GM12864 (cell line): ENCODE data around the gene STX1A.

Experiments
- DNase-seq: peaks from one replicate; pipeline ENCODE4 v3.0.0-alpha.2; 2011; ENCODE audit warnings: low read depth
- H3K4me3 ChIP-seq: 2 replicates; pipeline ENCODE4 v1.5.1; 2011; ENCODE audit warnings: mild to moderate bottlenecking, low read depth, low read length, control low read depth
- CTCF ChIP-seq: IDR thresholded peaks from 2 replicates; pipeline ENCODE4 v1.5.1; 2011; ENCODE audit warnings: low read depth, mild to moderate bottlenecking, moderate library complexity, low read length, control low read depth, inconsistent platforms; ENCODE audit errors: missing control alignments

Gene STX1A

DNA sequence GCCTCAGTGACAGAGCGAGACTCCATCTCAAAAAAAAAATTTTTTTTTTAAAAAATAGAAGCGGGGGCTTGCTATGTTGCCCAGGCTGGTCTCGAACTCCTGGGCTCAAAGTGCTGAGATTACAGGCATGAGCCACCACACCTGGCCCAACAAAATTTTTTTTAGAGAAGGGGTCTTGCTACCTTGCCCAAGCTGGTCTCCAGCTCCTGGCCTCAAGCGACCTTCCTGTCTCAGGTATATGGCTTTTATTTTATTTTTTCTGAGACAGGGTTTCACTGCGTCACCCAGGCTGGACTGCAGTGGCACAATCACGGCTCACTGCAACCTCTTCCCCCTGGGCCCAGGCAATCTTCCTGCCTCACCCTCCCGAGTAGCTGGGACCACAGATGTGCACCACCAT lies 20.7 kb upstream of the STX1A start:
- H3K4me3 ChIP-seq: no peak overlapping the region
- TF ChIP-seq CTCF: no peak
- no peak for DNase-seq

DNA sequence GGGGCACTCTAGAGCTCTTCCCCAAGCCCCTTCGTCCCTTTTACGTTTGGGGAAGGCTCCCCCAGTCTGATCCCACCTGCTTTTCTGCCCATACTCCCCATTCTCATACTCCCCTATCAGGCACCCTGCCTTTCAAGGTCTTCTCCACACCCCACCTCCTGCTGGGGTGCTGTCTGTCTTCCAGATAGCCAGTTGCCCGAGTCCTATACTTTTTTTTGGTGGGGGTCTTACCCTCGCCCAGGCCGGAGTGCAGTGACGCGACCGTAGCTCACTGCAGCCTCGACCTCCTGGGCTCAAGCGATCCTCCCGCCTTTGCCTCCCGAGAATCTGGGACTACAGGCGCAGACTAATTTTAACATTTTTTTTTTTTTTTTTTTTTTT lies 19.9 kb upstream of the STX1A start:
- H3K4me3 ChIP-seq: peak overlapping the region; percentile 69
- no peak for DNase-seq
- TF ChIP-seq CTCF: no peak

- peak; percentile 87 for DNase-seq
- H3K4me3 ChIP-seq: peak within 1 kb of the TSS; percentile 93
- TF ChIP-seq CTCF: no peak
These were observed 19.3 kb upstream of the STX1A start, which contains the start of gene ABHD11 for GRCh38 chr7:73738612-73739386. Gene ABHD11 (minus strand): TSS chr7:73738802. CDS start chr7:73738770, 32 bp downstream.

DNA sequence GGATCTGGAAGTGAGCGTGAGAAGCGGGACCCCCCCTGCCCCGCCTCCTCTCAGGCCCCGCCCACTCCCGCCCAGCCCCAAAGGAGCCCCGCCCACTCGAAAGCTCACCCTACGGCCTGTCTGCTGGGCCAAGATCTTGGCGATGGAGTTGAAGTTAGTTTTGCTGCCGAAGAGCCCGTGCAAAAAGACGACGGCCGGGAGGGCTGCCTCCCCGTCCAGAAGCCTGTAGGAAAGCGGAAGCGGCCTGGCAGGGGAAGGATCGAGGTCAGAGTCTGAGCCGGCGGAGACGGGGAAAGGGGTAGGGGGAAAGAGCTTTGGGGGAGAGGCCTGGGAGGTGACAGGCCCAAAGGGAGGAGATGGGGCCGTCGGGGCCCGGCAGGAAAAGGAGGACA lies 18.7 kb upstream of the STX1A start:
- no peak for TF ChIP-seq CTCF
- DNase-seq: no peak
- peak overlapping the region; percentile 93 for H3K4me3 ChIP-seq

DNA sequence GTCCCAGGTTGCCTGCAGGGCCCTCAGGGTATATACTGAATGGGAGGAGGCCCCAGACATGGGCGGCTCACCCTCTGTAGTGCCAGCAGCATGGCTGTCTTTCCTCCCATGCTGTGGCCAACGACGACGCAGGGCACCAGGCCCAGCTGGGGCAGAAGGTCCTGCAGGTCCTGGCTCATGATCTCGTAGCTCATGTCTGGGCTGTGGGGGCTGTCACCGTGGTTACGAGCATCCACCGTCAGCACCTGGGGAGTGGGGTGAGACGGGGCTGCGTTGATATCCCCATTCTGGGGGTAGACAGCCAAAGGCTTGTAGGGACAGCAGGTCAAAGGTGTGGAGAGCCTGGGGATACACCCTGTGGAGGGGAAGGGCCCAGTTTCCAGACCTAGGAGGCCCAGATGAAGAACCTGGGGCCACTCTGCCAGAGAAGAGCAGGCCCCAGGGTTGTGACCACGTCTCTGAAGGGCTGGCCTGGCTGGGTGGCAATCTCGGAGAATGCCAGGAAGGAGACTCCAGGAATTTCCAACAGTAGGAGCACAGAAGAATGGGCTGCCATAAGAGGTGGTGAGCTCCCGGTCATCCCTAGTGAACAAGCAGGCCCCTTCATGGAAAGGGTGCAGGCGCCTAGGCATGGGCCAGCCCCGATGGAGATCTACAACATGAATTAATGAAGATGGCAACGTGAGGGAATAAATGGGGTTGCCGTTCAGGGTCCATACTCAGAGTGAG lies 18.2 kb upstream of the STX1A start:
- DNase-seq: no peak
- H3K4me3 ChIP-seq: peak overlapping the region; percentile 93
- TF ChIP-seq CTCF: no peak

DNA sequence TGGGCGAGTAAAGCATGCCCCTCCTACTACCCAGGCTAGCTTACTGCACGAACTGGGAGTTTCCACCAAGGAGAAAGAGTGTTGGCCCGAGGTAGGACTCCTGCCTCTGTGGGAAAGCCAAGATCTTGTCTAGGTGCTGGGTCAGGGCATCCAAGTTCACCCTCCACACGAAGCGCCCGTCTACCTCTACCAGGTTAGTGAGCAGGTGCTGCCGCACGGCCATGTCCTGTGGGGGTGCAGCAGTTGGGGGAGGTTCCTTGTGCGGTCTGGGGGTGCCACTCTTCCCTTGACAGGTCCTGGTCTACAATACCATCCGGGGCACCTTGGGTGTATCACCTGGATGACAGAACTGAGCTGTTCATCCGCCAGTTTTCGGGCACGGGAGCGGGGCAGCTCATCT lies 17.4 kb upstream of the STX1A start:
- TF ChIP-seq CTCF: no peak
- no peak for DNase-seq
- no peak overlapping the region for H3K4me3 ChIP-seq
